ENCODE data around the gene GAPDH.
"Not testable (repeated sequence)": the region's sequence is repeated elsewhere in the genome, so short reads cannot be mapped to it uniquely, and the experiment has no call there.

Gene GAPDH

GRCh38 chr12:6537580-6538419 lies 3.5 kb downstream of the GAPDH start:
- peak; percentile 89 to 94 (median 93) for DNase-seq
- CTCF ChIA-PET = interaction anchor here (0.7 to 9.0 kb wide), 24 partner anchors 10 to 222 kb away, joined by 3 to 122 read pairs (median 4); partner anchors contain the start of genes IFFO1, MRPL51 and VAMP1
- peaks cover 10 to 56% (median 32%) of the 10 kb centered on the region in 4 experiments for H3K36me3 ChIP-seq (ENCODE audit: control insufficient read depth in 4 of 4, insufficient read depth in 4 of 4, low read length in 3 of 4)
- H3K27ac ChIP-seq (ENCODE audit: insufficient read depth in 1 of 2, low read depth in 1 of 2, low read length in 2 of 2, poor library complexity in 1 of 2, severe bottlenecking in 2 of 2); H3K27me3 ChIP-seq (replicated peaks in 2 of 5; ENCODE audit: control insufficient read depth in 4 of 5, insufficient read depth in 5 of 5, low read length in 4 of 5); H3K9me3 ChIP-seq (ENCODE audit: control extremely low read depth in 1 of 5, control insufficient read depth in 4 of 5, insufficient read depth in 2 of 5, low read depth in 1 of 5, low read length in 4 of 5): not testable (repeated sequence)
- peaks cover 5 to 59% (median 56%) of the 10 kb centered on the region in 4 experiments for H3K4me1 ChIP-seq (ENCODE audit: control extremely low read depth in 1 of 4, control insufficient read depth in 4 of 4, insufficient read depth in 4 of 4, low read length in 3 of 4)
- POLR2A ChIA-PET = interaction anchor here (0.8 to 2.3 kb wide), 3 partner anchors 8 to 68 kb away, joined by 3 to 16 read pairs (median 4); partner anchors contain the start of gene VAMP1
- WGBS (ENCODE audit: insufficient coverage) = 48% methylated on average over 16 of the region's 17 CpGs
- peak overlapping the region in 1 of 7 experiments; percentile 45 for H3K4me3 ChIP-seq (ENCODE audit: control insufficient read depth in 1 of 7, extremely low read depth in 1 of 7, insufficient read depth in 4 of 7, low read depth in 2 of 7, low read length in 6 of 7)

DNA sequence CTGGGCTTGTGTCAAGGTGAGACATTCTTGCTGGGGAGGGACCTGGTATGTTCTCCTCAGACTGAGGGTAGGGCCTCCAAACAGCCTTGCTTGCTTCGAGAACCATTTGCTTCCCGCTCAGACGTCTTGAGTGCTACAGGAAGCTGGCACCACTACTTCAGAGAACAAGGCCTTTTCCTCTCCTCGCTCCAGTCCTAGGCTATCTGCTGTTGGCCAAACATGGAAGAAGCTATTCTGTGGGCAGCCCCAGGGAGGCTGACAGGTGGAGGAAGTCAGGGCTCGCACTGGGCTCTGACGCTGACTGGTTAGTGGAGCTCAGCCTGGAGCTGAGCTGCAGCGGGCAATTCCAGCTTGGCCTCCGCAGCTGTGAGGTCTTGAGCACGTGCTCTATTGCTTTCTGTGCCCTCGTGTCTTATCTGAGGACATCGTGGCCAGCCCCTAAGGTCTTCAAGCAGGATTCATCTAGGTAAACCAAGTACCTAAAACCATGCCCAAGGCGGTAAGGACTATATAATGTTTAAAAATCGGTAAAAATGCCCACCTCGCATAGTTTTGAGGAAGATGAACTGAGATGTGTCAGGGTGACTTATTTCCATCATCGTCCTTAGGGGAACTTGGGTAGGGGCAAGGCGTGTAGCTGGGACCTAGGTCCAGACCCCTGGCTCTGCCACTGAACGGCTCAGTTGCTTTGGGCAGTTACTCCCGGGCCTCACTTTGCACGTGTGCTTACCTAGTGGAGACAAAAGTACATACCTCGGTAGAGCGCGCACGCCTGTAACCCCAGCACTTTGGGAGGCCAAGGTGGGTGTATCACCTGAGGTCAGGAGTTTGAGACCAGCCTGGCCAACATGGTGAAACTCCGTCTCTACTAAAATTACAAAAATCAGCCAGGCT lies 4.3 kb downstream of the GAPDH start:
- no peaks in the 10 kb centered on the region for H3K27me3 ChIP-seq (replicated peaks in 2 of 5; ENCODE audit: control insufficient read depth in 4 of 5, insufficient read depth in 5 of 5, low read length in 4 of 5)
- ChIA-PET POLR2A (interaction anchor here (0.8 to 2.3 kb wide), 3 partner anchors 9 to 69 kb away, joined by 3 to 16 read pairs (median 4); partner anchors contain the start of gene VAMP1), CTCF (interaction anchor here (0.7 to 9.0 kb wide), 25 partner anchors 8 to 221 kb away, joined by 3 to 122 read pairs (median 4); partner anchors contain the start of genes IFFO1, MRPL51 and VAMP1)
- H3K4me1 ChIP-seq (ENCODE audit: control extremely low read depth in 1 of 4, control insufficient read depth in 4 of 4, insufficient read depth in 4 of 4, low read length in 3 of 4) = peaks cover 5 to 51% (median 47%) of the 10 kb centered on the region in 4 experiments
- 85% methylated on average over 20 of the region's 24 CpGs for WGBS (ENCODE audit: insufficient coverage)
- H3K4me3 ChIP-seq (ENCODE audit: control insufficient read depth in 1 of 7, extremely low read depth in 1 of 7, insufficient read depth in 4 of 7, low read depth in 2 of 7, low read length in 6 of 7) = no peak overlapping the region
- H3K9me3 ChIP-seq (ENCODE audit: control extremely low read depth in 1 of 5, control insufficient read depth in 4 of 5, insufficient read depth in 2 of 5, low read depth in 1 of 5, low read length in 4 of 5) = no peaks in the 10 kb centered on the region
- DNase-seq = no peak
- H3K36me3 ChIP-seq (ENCODE audit: control insufficient read depth in 4 of 4, insufficient read depth in 4 of 4, low read length in 3 of 4) = peaks cover 10 to 60% (median 35%) of the 10 kb centered on the region in 4 experiments
- no peak overlapping the region for H3K27ac ChIP-seq (ENCODE audit: insufficient read depth in 1 of 2, low read depth in 1 of 2, low read length in 2 of 2, poor library complexity in 1 of 2, severe bottlenecking in 2 of 2)

- no peak overlapping the region for H3K27ac ChIP-seq (ENCODE audit: insufficient read depth in 1 of 2, low read depth in 1 of 2, low read length in 2 of 2, poor library complexity in 1 of 2, severe bottlenecking in 2 of 2)
- no peak for DNase-seq
- H3K9me3 ChIP-seq (ENCODE audit: control extremely low read depth in 1 of 5, control insufficient read depth in 4 of 5, insufficient read depth in 2 of 5, low read depth in 1 of 5, low read length in 4 of 5) = no peaks in the 10 kb centered on the region
- H3K27me3 ChIP-seq (replicated peaks in 2 of 5; ENCODE audit: control insufficient read depth in 4 of 5, insufficient read depth in 5 of 5, low read length in 4 of 5) = no peaks in the 10 kb centered on the region
- POLR2A ChIA-PET = interaction anchor here (0.6 to 2.3 kb wide), 4 partner anchors 23 to 115 kb away, joined by 3 to 16 read pairs (median 4); partner anchors contain the start of genes ACRBP and VAMP1
- H3K4me1 ChIP-seq (ENCODE audit: control extremely low read depth in 1 of 4, control insufficient read depth in 4 of 4, insufficient read depth in 4 of 4, low read length in 3 of 4) = peaks cover 5 to 46% (median 43%) of the 10 kb centered on the region in 4 experiments
- CTCF ChIA-PET = interaction anchor here (0.7 to 9.0 kb wide), 19 partner anchors 8 to 209 kb away, joined by 3 to 122 read pairs (median 4); partner anchors contain the start of genes IFFO1, MRPL51, NOP2 and VAMP1
- H3K4me3 ChIP-seq (ENCODE audit: control insufficient read depth in 1 of 7, extremely low read depth in 1 of 7, insufficient read depth in 4 of 7, low read depth in 2 of 7, low read length in 6 of 7) = no peak overlapping the region
- peaks cover 10 to 61% (median 35%) of the 10 kb centered on the region in 4 experiments for H3K36me3 ChIP-seq (ENCODE audit: control insufficient read depth in 4 of 4, insufficient read depth in 4 of 4, low read length in 3 of 4)
- 95% methylated on average over 3 of the region's 5 CpGs for WGBS (ENCODE audit: insufficient coverage)
Observed at GRCh38 chr12:6539314-6539682, 5.0 kb downstream of the GAPDH start.

DNA sequence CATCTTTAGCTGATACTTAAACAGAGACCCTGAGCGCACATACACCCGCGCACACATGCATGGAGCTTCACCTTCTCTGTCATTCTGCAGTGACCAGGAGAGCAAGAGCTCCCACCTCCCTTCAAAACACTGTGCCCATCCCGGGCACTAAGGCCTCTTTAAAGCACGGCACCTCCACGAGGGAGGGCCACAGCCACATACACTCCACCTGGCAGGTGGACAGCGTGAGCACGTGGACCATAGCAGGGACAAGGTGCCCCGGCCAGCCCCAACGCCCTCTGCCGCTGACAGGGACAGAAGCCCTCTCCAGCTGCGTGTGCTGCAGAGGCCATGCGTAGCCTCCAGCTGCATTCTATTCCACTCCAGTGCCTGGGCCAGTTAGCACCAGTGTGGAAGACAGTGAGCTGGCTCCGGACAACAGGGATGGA lies 5.4 kb downstream of the GAPDH start:
- ChIA-PET POLR2A (interaction anchor here (0.6 to 1.0 kb wide), 3 partner anchors 23 to 116 kb away, joined by 3 to 5 read pairs (median 4); partner anchors contain the start of gene ACRBP), CTCF (interaction anchor here (0.7 to 9.0 kb wide), 14 partner anchors 9 to 213 kb away, joined by 3 to 122 read pairs (median 4); partner anchors contain the start of genes IFFO1, NOP2 and VAMP1)
- Histone ChIP-seq H3K27ac (ENCODE audit: insufficient read depth in 1 of 2, low read depth in 1 of 2, low read length in 2 of 2, poor library complexity in 1 of 2, severe bottlenecking in 2 of 2) (no peak overlapping the region), H3K27me3 (replicated peaks in 2 of 5; ENCODE audit: control insufficient read depth in 4 of 5, insufficient read depth in 5 of 5, low read length in 4 of 5) (no peaks in the 10 kb centered on the region), H3K4me3 (ENCODE audit: control insufficient read depth in 1 of 7, extremely low read depth in 1 of 7, insufficient read depth in 4 of 7, low read depth in 2 of 7, low read length in 6 of 7) (no peak overlapping the region), H3K36me3 (ENCODE audit: control insufficient read depth in 4 of 4, insufficient read depth in 4 of 4, low read length in 3 of 4) (peaks cover 10 to 65% (median 38%) of the 10 kb centered on the region in 4 experiments), H3K9me3 (ENCODE audit: control extremely low read depth in 1 of 5, control insufficient read depth in 4 of 5, insufficient read depth in 2 of 5, low read depth in 1 of 5, low read length in 4 of 5) (no peaks in the 10 kb centered on the region), H3K4me1 (ENCODE audit: control extremely low read depth in 1 of 4, control insufficient read depth in 4 of 4, insufficient read depth in 4 of 4, low read length in 3 of 4) (peaks cover 5 to 46% (median 43%) of the 10 kb centered on the region in 4 experiments)
- 87% methylated on average over 14 of the region's 14 CpGs for WGBS (ENCODE audit: insufficient coverage)
- no peak for DNase-seq

GRCh38 chr12:6540181-6540877 lies 6.0 kb downstream of the GAPDH start:
- POLR2A ChIA-PET = interaction anchor here (1.0 kb wide), 1 partner anchor 24 kb away, joined by 3 read pairs; no protein-coding TSS in a partner anchor
- H3K4me3 ChIP-seq (ENCODE audit: control insufficient read depth in 1 of 7, extremely low read depth in 1 of 7, insufficient read depth in 4 of 7, low read depth in 2 of 7, low read length in 6 of 7) = peak overlapping the region in 2 of 7 experiments; percentile 32 to 54
- peak; percentile 27 to 40 (median 27) for DNase-seq
- H3K36me3 ChIP-seq (ENCODE audit: control insufficient read depth in 4 of 4, insufficient read depth in 4 of 4, low read length in 3 of 4) = peaks cover 10 to 63% (median 38%) of the 10 kb centered on the region in 4 experiments
- 33% methylated on average over 22 of the region's 35 CpGs for WGBS (ENCODE audit: insufficient coverage)
- H3K9me3 ChIP-seq (ENCODE audit: control extremely low read depth in 1 of 5, control insufficient read depth in 4 of 5, insufficient read depth in 2 of 5, low read depth in 1 of 5, low read length in 4 of 5) = no peaks in the 10 kb centered on the region
- no peaks in the 10 kb centered on the region for H3K27me3 ChIP-seq (replicated peaks in 2 of 5; ENCODE audit: control insufficient read depth in 4 of 5, insufficient read depth in 5 of 5, low read length in 4 of 5)
- H3K27ac ChIP-seq (ENCODE audit: insufficient read depth in 1 of 2, low read depth in 1 of 2, low read length in 2 of 2, poor library complexity in 1 of 2, severe bottlenecking in 2 of 2) = peak overlapping the region in 1 of 2 experiments; percentile 25
- CTCF ChIA-PET = interaction anchor here (0.7 to 9.0 kb wide), 11 partner anchors 9 to 214 kb away, joined by 3 to 122 read pairs (median 4); partner anchors contain the start of genes IFFO1 and NOP2
- H3K4me1 ChIP-seq (ENCODE audit: control extremely low read depth in 1 of 4, control insufficient read depth in 4 of 4, insufficient read depth in 4 of 4, low read length in 3 of 4) = peaks cover 5 to 45% (median 41%) of the 10 kb centered on the region in 4 experiments
